ENCODE measurements around the gene MICAL3.

MICAL3 gene

GRCh38 chr22:17874231-17874905, 150.0 kb downstream of the MICAL3 start:
- Histone ChIP-seq H3K9me3 (ENCODE audit: low read length) (no peaks in the 10 kb centered on the region), H3K27me3 (ENCODE audit: insufficient read depth, low read length) (no peaks in the 10 kb centered on the region), H3K9ac (ENCODE audit: low read length) (no peak overlapping the region), H3K27ac (ENCODE audit: low read depth, low read length, poor library complexity, severe bottlenecking) (no peak overlapping the region), H2AFZ (ENCODE audit: low read length) (no peak overlapping the region), H3K4me1 (ENCODE audit: insufficient read depth, low read length, severe bottlenecking) (no peaks in the 10 kb centered on the region), H3K9me2 (ENCODE audit: low read depth, low read length) (no peaks in the 10 kb centered on the region), H3K36me3 (ENCODE audit: insufficient read depth, low read length) (0 out of 2 replicates have a peak, but pooled peaks cover 17% of the 10 kb centered on the region), H3F3A (ENCODE audit: insufficient read depth, low read length) (no peaks in the 10 kb centered on the region), H3K4me3 (ENCODE audit: low read depth, low read length, poor library complexity, severe bottlenecking) (no peak overlapping the region), H3K4me2 (ENCODE audit: low read length) (no peak overlapping the region), H4K20me1 (ENCODE audit: insufficient read depth, low read length) (no peaks in the 10 kb centered on the region), H3K79me2 (ENCODE audit: insufficient read depth, low read length) (no peaks in the 10 kb centered on the region)
- TF ChIP-seq CTCF (IDR thresholded peaks at IDR 0.05; ENCODE audit: low read length) (no peak), EZH2 (IDR thresholded peaks at IDR 0.05; ENCODE audit: borderline replicate concordance, low read length) (no peak)

- H3K4me3 ChIP-seq (ENCODE audit: low read depth, low read length, poor library complexity, severe bottlenecking) = no peak overlapping the region
- H2AFZ ChIP-seq (ENCODE audit: low read length) = no peak overlapping the region
- H3K9me3 ChIP-seq (ENCODE audit: low read length) = no peaks in the 10 kb centered on the region
- no peak overlapping the region for H3K27ac ChIP-seq (ENCODE audit: low read depth, low read length, poor library complexity, severe bottlenecking)
- no peak overlapping the region for H3K9ac ChIP-seq (ENCODE audit: low read length)
- H3F3A ChIP-seq (ENCODE audit: insufficient read depth, low read length) = no peaks in the 10 kb centered on the region
- H3K27me3 ChIP-seq (ENCODE audit: insufficient read depth, low read length) = no peaks in the 10 kb centered on the region
- no peak for TF ChIP-seq EZH2 (IDR thresholded peaks at IDR 0.05; ENCODE audit: borderline replicate concordance, low read length)
- TF ChIP-seq CTCF (IDR thresholded peaks at IDR 0.05; ENCODE audit: low read length) = no peak
- H3K4me1 ChIP-seq (ENCODE audit: insufficient read depth, low read length, severe bottlenecking) = no peaks in the 10 kb centered on the region
- H3K4me2 ChIP-seq (ENCODE audit: low read length) = no peak overlapping the region
- no peaks in the 10 kb centered on the region for H3K79me2 ChIP-seq (ENCODE audit: insufficient read depth, low read length)
- no peaks in the 10 kb centered on the region for H4K20me1 ChIP-seq (ENCODE audit: insufficient read depth, low read length)
- H3K36me3 ChIP-seq (ENCODE audit: insufficient read depth, low read length) = 0 out of 2 replicates have a peak, but pooled peaks cover 17% of the 10 kb centered on the region
- no peaks in the 10 kb centered on the region for H3K9me2 ChIP-seq (ENCODE audit: low read depth, low read length)
These were observed 150.6 kb downstream of the MICAL3 start for GRCh38 chr22:17873804-17874203.

- TF ChIP-seq EZH2 (IDR thresholded peaks at IDR 0.05; ENCODE audit: borderline replicate concordance, low read length) (no peak), CTCF (IDR thresholded peaks at IDR 0.05; ENCODE audit: low read length) (no peak)
- H3K4me2 ChIP-seq (ENCODE audit: low read length) = no peak overlapping the region
- H2AFZ ChIP-seq (ENCODE audit: low read length) = no peak overlapping the region
- no peak overlapping the region for H3K4me3 ChIP-seq (ENCODE audit: low read depth, low read length, poor library complexity, severe bottlenecking)
- no peak overlapping the region for H3K9ac ChIP-seq (ENCODE audit: low read length)
- H3F3A ChIP-seq (ENCODE audit: insufficient read depth, low read length) = no peaks in the 10 kb centered on the region
- H3K79me2 ChIP-seq (ENCODE audit: insufficient read depth, low read length) = no peaks in the 10 kb centered on the region
- no peaks in the 10 kb centered on the region for H3K27me3 ChIP-seq (ENCODE audit: insufficient read depth, low read length)
- H3K4me1 ChIP-seq (ENCODE audit: insufficient read depth, low read length, severe bottlenecking) = peaks cover under 1% of the 10 kb centered on the region
- H4K20me1 ChIP-seq (ENCODE audit: insufficient read depth, low read length) = no peaks in the 10 kb centered on the region
- H3K27ac ChIP-seq (ENCODE audit: low read depth, low read length, poor library complexity, severe bottlenecking) = no peak overlapping the region
- H3K36me3 ChIP-seq (ENCODE audit: insufficient read depth, low read length) = 0 out of 2 replicates have a peak, but pooled peaks cover 17% of the 10 kb centered on the region
- no peaks in the 10 kb centered on the region for H3K9me2 ChIP-seq (ENCODE audit: low read depth, low read length)
- no peaks in the 10 kb centered on the region for H3K9me3 ChIP-seq (ENCODE audit: low read length)
These were observed 151.2 kb downstream of the MICAL3 start for GRCh38 chr22:17873116-17873515.
